OCI-LY7 (cell line): ENCODE measurements around the gene CCR7.

ENCODE experiments used
- EZH2phosphoT487 ChIP-seq: fragments of 200-600 bp; sonication (generic); IDR thresholded peaks from 2 replicates; pipeline ENCODE4 v1.6.1; 2018; ENCODE audit warnings: low read depth, borderline replicate concordance, mild to moderate bottlenecking, mixed run types, antibody characterized with exemption, low read length, moderate library complexity, mixed read lengths
- TF ChIP-seq, protein P1 (sequence below): fragments of 200-600 bp; sonication (generic); conservative IDR thresholded peaks from 2 replicates; pipeline ENCODE4 v1.5.1; 2014; ENCODE audit warnings: mild to moderate bottlenecking, antibody characterized with exemption, low read length, moderate library complexity, mixed read lengths

- TF ChIP-seq, protein P1, sequence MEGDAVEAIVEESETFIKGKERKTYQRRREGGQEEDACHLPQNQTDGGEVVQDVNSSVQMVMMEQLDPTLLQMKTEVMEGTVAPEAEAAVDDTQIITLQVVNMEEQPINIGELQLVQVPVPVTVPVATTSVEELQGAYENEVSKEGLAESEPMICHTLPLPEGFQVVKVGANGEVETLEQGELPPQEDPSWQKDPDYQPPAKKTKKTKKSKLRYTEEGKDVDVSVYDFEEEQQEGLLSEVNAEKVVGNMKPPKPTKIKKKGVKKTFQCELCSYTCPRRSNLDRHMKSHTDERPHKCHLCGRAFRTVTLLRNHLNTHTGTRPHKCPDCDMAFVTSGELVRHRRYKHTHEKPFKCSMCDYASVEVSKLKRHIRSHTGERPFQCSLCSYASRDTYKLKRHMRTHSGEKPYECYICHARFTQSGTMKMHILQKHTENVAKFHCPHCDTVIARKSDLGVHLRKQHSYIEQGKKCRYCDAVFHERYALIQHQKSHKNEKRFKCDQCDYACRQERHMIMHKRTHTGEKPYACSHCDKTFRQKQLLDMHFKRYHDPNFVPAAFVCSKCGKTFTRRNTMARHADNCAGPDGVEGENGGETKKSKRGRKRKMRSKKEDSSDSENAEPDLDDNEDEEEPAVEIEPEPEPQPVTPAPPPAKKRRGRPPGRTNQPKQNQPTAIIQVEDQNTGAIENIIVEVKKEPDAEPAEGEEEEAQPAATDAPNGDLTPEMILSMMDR: no peak
- no peak for TF ChIP-seq EZH2phosphoT487
Measured at GRCh38 chr17:40540448-40540847, 24.8 kb downstream of the CCR7 start.
